ENCODE data around the gene ZNF701. TPM values are rescaled to one million over a fixed set of nuclear protein-coding genes. Genes with fewer than 3 reads are reported as not detected.
A peak's percentile ranks its signal among the peaks of the same experiment; 100 is the strongest.
"Not testable (repeated sequence)": the region's sequence is repeated elsewhere in the genome, so short reads cannot be mapped to it uniquely, and the experiment has no call there.

The ZNF701 gene
- polyA plus RNA-seq, 1 of the 3 experiments (the other 2 are of a cell fraction): 3.8 TPM

DNA sequence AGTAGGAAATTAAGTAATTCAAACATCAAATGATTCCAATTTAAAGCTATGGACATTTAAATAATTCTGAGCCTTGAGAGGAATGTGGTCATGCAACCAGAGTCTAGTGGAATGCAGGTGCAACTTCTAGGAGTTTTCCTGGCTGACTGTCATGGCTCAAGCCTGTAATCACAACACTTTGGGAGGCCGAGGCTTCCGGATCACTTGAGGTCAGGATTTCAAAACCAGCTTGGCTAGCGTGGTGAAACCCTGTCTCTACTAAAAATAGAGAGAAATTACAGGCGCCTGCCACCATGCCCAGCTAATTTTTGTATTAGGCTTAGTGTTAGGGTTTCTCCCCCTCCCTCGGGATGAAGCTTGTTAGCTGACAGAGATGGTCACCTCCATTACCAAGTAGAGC lies 36.2 kb upstream of the ZNF701 start (continued):
- TF ChIP-seq, protein P1, sequence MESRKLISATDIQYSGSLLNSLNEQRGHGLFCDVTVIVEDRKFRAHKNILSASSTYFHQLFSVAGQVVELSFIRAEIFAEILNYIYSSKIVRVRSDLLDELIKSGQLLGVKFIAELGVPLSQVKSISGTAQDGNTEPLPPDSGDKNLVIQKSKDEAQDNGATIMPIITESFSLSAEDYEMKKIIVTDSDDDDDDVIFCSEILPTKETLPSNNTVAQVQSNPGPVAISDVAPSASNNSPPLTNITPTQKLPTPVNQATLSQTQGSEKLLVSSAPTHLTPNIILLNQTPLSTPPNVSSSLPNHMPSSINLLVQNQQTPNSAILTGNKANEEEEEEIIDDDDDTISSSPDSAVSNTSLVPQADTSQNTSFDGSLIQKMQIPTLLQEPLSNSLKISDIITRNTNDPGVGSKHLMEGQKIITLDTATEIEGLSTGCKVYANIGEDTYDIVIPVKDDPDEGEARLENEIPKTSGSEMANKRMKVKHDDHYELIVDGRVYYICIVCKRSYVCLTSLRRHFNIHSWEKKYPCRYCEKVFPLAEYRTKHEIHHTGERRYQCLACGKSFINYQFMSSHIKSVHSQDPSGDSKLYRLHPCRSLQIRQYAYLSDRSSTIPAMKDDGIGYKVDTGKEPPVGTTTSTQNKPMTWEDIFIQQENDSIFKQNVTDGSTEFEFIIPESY (IDR thresholded peaks at IDR 0.05; ENCODE audit: borderline replicate concordance, low read depth): no peak
- TF ChIP-seq MXI1 (IDR thresholded peaks at IDR 0.05; ENCODE audit: low read depth, low read length): no peak
- no peak for TF ChIP-seq TCF12 (IDR thresholded peaks at IDR 0.05)
- TF ChIP-seq, protein P2, sequence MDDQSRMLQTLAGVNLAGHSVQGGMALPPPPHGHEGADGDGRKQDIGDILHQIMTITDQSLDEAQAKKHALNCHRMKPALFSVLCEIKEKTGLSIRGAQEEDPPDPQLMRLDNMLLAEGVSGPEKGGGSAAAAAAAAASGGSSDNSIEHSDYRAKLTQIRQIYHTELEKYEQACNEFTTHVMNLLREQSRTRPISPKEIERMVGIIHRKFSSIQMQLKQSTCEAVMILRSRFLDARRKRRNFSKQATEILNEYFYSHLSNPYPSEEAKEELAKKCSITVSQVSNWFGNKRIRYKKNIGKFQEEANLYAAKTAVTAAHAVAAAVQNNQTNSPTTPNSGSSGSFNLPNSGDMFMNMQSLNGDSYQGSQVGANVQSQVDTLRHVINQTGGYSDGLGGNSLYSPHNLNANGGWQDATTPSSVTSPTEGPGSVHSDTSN (IDR thresholded peaks at IDR 0.05): no peak
- TF ChIP-seq, protein P3, sequence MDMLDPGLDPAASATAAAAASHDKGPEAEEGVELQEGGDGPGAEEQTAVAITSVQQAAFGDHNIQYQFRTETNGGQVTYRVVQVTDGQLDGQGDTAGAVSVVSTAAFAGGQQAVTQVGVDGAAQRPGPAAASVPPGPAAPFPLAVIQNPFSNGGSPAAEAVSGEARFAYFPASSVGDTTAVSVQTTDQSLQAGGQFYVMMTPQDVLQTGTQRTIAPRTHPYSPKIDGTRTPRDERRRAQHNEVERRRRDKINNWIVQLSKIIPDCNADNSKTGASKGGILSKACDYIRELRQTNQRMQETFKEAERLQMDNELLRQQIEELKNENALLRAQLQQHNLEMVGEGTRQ (IDR thresholded peaks at IDR 0.05; ENCODE audit: borderline replicate concordance, low read depth, low read length): no peak

DNA sequence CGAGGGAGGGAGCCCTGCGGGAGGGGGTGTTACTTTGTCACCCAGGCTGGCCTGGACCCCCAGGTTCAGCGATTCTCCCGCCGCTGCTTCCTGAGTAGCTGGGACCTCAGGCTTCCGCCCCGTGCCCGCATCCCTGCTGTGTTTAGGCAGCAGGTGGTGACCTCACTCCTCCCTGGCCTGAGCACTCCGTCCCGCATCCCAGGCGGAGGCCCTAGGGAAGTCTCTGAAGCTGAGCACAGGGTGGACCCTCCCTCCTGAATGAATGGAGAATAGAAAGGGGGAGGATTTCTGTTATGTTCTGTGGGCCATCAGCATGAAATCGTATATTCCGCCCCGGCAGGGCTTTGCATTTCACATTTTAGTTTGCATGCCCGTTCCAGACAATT lies 34.7 kb upstream of the ZNF701 start:
- Histone ChIP-seq H3K79me2 (ENCODE audit: insufficient read depth) (peaks cover 14% of the 10 kb centered on the region; the same call in 1 of the 2 replicates), H3K4me3 (ENCODE audit: low read depth in 2 of 2, low read length in 1 of 2) (peak overlapping the region; percentile 52 to 55), H3K36me3 (replicated peaks in 1 of 2; ENCODE audit: control insufficient read depth in 1 of 2, insufficient read depth in 2 of 2, low read length in 1 of 2) (peaks cover 0 to 13% of the 10 kb centered on the region in 2 experiments), H3K27ac (ENCODE audit: low read depth in 2 of 2, low read length in 1 of 2) (peak overlapping the region in 1 of 2 experiments; percentile 29; a peak in 2 of 4 replicates), H3K4me2 (peak overlapping the region; percentile 78), H2AFZ (ENCODE audit: low read depth) (peak overlapping the region; percentile 63; the same call in 1 of the 2 replicates)
- H3K9me3 ChIP-seq; H3F3A ChIP-seq (replicated peaks; ENCODE audit: insufficient read depth); H4K20me1 ChIP-seq (ENCODE audit: insufficient read depth); H3K27me3 ChIP-seq (ENCODE audit: insufficient read depth); H3K9ac ChIP-seq; DNase-seq; H3K9me2 ChIP-seq; H3K4me1 ChIP-seq (ENCODE audit: control insufficient read depth in 1 of 2, insufficient read depth in 2 of 2, low read depth in 1 of 2, low read length in 1 of 2): not testable (repeated sequence)
- ChIA-PET POLR2A (interaction anchor here (1.0 kb wide), 1 partner anchor 8 kb away, joined by 6 read pairs; no protein-coding TSS in a partner anchor), CTCF (interaction anchor here (0.6 to 1.2 kb wide), 2 partner anchors 9 to 577 kb away, joined by 3 read pairs; no protein-coding TSS in a partner anchor)
- 20% methylated on average over 13 of the region's 15 CpGs for WGBS (ENCODE audit: low lambda C conversion rate)

DNA sequence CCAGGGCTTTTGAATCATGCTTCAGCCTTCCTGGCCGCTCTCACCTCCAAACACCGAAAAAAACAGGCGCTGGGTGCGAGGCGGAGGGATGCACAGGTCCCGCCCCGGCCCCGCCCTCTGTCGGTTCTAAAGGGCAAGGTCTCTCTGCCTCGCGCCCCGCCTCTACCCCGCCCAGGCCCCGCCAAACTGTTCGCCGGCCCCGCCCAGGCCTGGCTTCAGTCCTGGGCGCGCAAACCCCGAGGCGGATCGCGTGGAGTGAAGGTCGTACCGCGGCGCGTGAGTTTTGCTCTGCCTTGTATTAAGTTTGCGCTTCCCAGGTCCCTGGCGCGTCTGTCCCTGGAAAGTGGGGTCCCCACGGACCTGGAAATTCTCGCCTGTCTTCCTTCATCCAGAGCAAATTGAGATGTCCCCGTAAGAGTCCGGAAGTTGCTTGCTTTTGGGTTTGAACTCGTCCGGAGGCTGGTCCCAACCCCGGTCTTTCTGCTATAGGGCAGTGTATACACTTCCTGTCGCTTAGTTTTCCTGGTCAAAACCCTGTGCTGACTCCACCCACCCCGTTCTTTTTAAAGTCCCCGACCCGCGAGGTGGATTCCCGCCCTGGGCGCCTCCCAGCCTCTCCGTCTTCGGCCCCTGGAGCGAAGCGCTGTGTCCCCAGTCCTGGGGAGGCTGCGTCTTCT lies 34.2 kb upstream of the ZNF701 start:
- TF ChIP-seq MXI1 (IDR thresholded peaks at IDR 0.05; ENCODE audit: low read depth, low read length) (peak; percentile 80), GABPA (IDR thresholded peaks at IDR 0.05; ENCODE audit: low read depth) (peak; percentile 43; the same call in 1 of the 2 replicates), POLR2AphosphoS5 (IDR thresholded peaks at IDR 0.05; ENCODE audit: low read depth, low read length) (peak; percentile 52; the same call in 1 of the 2 replicates), FOSL2 (IDR thresholded peaks at IDR 0.05; ENCODE audit: borderline replicate concordance, low read depth) (no peak)
- H2AFZ ChIP-seq (ENCODE audit: low read depth): no peak overlapping the region
- H4K20me1 ChIP-seq (ENCODE audit: insufficient read depth): no peaks in the 10 kb centered on the region
- H3K36me3 ChIP-seq (replicated peaks in 1 of 2; ENCODE audit: control insufficient read depth in 1 of 2, insufficient read depth in 2 of 2, low read length in 1 of 2): peaks cover 0 to 18% of the 10 kb centered on the region in 2 experiments
- H3K27me3 ChIP-seq (ENCODE audit: insufficient read depth): no peaks in the 10 kb centered on the region
- POLR2A ChIA-PET: interaction anchor here (1.0 kb wide), 1 partner anchor 9 kb away, joined by 6 read pairs; no protein-coding TSS in a partner anchor
- CTCF ChIA-PET: no interaction called here
- H3K9me2 ChIP-seq: no peaks in the 10 kb centered on the region
- no peaks in the 10 kb centered on the region for H3K9me3 ChIP-seq
- H3K4me2 ChIP-seq: peak overlapping the region; percentile 78
- peak; percentile 84 for DNase-seq
- no peaks in the 10 kb centered on the region; a peak in 1 of 4 replicates for H3K4me1 ChIP-seq (ENCODE audit: control insufficient read depth in 1 of 2, insufficient read depth in 2 of 2, low read depth in 1 of 2, low read length in 1 of 2)
- H3K79me2 ChIP-seq (ENCODE audit: insufficient read depth): peaks cover 16% of the 10 kb centered on the region; the same call in 1 of the 2 replicates
- H3K27ac ChIP-seq (ENCODE audit: low read depth in 2 of 2, low read length in 1 of 2): peak overlapping the region in 1 of 2 experiments; percentile 69; a peak in 3 of 4 replicates
- H3K9ac ChIP-seq: peak overlapping the region; percentile 48; the same call in 1 of the 2 replicates
- WGBS (ENCODE audit: low lambda C conversion rate): 25% methylated on average over 44 of the region's 50 CpGs
- no peaks in the 10 kb centered on the region for H3F3A ChIP-seq (replicated peaks; ENCODE audit: insufficient read depth)
- H3K4me3 ChIP-seq (ENCODE audit: low read depth in 2 of 2, low read length in 1 of 2): peak overlapping the region; percentile 52 to 55

All from SK-N-SH (cell line).